ENCODE data around the gene RPN2. TPM values are rescaled to one million over a fixed set of nuclear protein-coding genes. Genes with fewer than 3 reads are reported as not detected.

RPN2 gene
- total and polyA plus RNA-seq, 4 donors = 153 to 241 (median 177) TPM

DNA sequence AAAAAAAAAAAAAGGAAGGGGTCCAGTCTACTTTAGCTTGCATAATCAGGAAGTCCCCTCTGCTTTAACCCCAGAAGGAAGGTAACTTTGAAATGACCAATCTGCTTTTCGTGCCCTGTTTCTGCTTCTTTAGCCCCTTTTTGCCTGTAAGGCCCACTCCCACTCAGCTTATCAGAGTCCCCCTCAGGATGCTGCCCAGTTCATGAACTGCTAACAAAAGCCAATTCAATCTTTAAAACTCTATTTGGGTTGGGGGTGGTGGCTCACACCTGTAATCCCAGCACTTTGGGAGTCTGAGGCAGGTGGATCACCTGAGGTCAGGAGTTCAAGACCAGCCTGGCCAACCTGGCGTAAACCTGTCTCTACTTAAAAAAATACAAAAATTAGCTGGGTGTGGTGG is 70.2 kb downstream of the RPN2 start:
- Histone ChIP-seq H3K9ac (ENCODE audit: low read depth in 1 of 2, low read length in 2 of 2) (no peak overlapping the region), H3K27ac (ENCODE audit: low read depth in 1 of 2, low read length in 2 of 2) (no peak overlapping the region), H3K9me3 (ENCODE audit: control insufficient read depth in 4 of 4, low read length in 3 of 4) (peaks cover 0 to under 1% (median under 1%) of the 10 kb centered on the region in 4 donors), H3K27me3 (ENCODE audit: control insufficient read depth in 4 of 4, insufficient read depth in 4 of 4, low read length in 3 of 4) (no peaks in the 10 kb centered on the region), H3K4me3 (ENCODE audit: low read depth in 1 of 3, low read length in 3 of 3) (no peak overlapping the region), H3K4me1 (ENCODE audit: control insufficient read depth in 4 of 4, insufficient read depth in 4 of 4, low read length in 3 of 4) (no peaks in the 10 kb centered on the region), H3K36me3 (ENCODE audit: control insufficient read depth in 4 of 4, insufficient read depth in 3 of 4, low read depth in 1 of 4, low read length in 3 of 4) (no peaks in the 10 kb centered on the region)
- TF ChIP-seq YY1 (IDR thresholded peaks at IDR 0.05) (no peak), SP1 (IDR thresholded peaks at IDR 0.05) (no peak), GABPA (IDR thresholded peaks at IDR 0.05 in 1 of 2, conservative IDR thresholded peaks at IDR 0.05 in 1 of 2) (no peak), RXRA (IDR thresholded peaks at IDR 0.05) (no peak), FOXA2 (IDR thresholded peaks at IDR 0.05) (no peak), FOXA1 (IDR thresholded peaks at IDR 0.05) (no peak), HNF4G (IDR thresholded peaks at IDR 0.05) (no peak), TAF1 (conservative IDR thresholded peaks at IDR 0.05) (no peak), EGR1 (IDR thresholded peaks at IDR 0.05; ENCODE audit: low read depth in 2 of 2) (no peak), JUND (IDR thresholded peaks at IDR 0.05) (no peak), NR2F2 (IDR thresholded peaks at IDR 0.05) (no peak), RAD21 (IDR thresholded peaks at IDR 0.05) (no peak), HNF4A (conservative IDR thresholded peaks at IDR 0.05) (no peak)
- TF ChIP-seq, protein P1, sequence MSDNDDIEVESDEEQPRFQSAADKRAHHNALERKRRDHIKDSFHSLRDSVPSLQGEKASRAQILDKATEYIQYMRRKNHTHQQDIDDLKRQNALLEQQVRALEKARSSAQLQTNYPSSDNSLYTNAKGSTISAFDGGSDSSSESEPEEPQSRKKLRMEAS (IDR thresholded peaks at IDR 0.05) = no peak
- TF ChIP-seq, protein P2, sequence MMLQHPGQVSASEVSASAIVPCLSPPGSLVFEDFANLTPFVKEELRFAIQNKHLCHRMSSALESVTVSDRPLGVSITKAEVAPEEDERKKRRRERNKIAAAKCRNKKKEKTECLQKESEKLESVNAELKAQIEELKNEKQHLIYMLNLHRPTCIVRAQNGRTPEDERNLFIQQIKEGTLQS (IDR thresholded peaks at IDR 0.05) = no peak
- TF ChIP-seq, protein P3, sequence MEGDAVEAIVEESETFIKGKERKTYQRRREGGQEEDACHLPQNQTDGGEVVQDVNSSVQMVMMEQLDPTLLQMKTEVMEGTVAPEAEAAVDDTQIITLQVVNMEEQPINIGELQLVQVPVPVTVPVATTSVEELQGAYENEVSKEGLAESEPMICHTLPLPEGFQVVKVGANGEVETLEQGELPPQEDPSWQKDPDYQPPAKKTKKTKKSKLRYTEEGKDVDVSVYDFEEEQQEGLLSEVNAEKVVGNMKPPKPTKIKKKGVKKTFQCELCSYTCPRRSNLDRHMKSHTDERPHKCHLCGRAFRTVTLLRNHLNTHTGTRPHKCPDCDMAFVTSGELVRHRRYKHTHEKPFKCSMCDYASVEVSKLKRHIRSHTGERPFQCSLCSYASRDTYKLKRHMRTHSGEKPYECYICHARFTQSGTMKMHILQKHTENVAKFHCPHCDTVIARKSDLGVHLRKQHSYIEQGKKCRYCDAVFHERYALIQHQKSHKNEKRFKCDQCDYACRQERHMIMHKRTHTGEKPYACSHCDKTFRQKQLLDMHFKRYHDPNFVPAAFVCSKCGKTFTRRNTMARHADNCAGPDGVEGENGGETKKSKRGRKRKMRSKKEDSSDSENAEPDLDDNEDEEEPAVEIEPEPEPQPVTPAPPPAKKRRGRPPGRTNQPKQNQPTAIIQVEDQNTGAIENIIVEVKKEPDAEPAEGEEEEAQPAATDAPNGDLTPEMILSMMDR (IDR thresholded peaks at IDR 0.05; ENCODE audit: low read depth, low read length, missing input control) = no peak
- TF ChIP-seq, protein P4, sequence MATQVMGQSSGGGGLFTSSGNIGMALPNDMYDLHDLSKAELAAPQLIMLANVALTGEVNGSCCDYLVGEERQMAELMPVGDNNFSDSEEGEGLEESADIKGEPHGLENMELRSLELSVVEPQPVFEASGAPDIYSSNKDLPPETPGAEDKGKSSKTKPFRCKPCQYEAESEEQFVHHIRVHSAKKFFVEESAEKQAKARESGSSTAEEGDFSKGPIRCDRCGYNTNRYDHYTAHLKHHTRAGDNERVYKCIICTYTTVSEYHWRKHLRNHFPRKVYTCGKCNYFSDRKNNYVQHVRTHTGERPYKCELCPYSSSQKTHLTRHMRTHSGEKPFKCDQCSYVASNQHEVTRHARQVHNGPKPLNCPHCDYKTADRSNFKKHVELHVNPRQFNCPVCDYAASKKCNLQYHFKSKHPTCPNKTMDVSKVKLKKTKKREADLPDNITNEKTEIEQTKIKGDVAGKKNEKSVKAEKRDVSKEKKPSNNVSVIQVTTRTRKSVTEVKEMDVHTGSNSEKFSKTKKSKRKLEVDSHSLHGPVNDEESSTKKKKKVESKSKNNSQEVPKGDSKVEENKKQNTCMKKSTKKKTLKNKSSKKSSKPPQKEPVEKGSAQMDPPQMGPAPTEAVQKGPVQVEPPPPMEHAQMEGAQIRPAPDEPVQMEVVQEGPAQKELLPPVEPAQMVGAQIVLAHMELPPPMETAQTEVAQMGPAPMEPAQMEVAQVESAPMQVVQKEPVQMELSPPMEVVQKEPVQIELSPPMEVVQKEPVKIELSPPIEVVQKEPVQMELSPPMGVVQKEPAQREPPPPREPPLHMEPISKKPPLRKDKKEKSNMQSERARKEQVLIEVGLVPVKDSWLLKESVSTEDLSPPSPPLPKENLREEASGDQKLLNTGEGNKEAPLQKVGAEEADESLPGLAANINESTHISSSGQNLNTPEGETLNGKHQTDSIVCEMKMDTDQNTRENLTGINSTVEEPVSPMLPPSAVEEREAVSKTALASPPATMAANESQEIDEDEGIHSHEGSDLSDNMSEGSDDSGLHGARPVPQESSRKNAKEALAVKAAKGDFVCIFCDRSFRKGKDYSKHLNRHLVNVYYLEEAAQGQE (IDR thresholded peaks at IDR 0.05) = no peak
- TF ChIP-seq, protein P5, sequence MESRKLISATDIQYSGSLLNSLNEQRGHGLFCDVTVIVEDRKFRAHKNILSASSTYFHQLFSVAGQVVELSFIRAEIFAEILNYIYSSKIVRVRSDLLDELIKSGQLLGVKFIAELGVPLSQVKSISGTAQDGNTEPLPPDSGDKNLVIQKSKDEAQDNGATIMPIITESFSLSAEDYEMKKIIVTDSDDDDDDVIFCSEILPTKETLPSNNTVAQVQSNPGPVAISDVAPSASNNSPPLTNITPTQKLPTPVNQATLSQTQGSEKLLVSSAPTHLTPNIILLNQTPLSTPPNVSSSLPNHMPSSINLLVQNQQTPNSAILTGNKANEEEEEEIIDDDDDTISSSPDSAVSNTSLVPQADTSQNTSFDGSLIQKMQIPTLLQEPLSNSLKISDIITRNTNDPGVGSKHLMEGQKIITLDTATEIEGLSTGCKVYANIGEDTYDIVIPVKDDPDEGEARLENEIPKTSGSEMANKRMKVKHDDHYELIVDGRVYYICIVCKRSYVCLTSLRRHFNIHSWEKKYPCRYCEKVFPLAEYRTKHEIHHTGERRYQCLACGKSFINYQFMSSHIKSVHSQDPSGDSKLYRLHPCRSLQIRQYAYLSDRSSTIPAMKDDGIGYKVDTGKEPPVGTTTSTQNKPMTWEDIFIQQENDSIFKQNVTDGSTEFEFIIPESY (IDR thresholded peaks at IDR 0.05) = no peak
- 90% methylated on average over 2 of the region's 2 CpGs for WGBS
- no peak for DNase-seq (ENCODE audit: low spot score)

Data from liver (tissue), 9 donors.